GM06990 (cell line): ENCODE results near the gene GAL.
"Not testable (repeated sequence)": the region's sequence is repeated elsewhere in the genome, so short reads cannot be mapped to it uniquely, and the experiment has no call there.

Source experiments
- DNase-seq: peaks from one replicate; pipeline ENCODE4 v3.0.0-alpha.2; 2011; ENCODE audit not compliant: insufficient read length; ENCODE audit errors: extremely low read depth
- H3K27me3 ChIP-seq: replicated peaks from 2 replicates; pipeline ENCODE4 v1.6.0; 2011; ENCODE audit warnings: low read length; ENCODE audit not compliant: control insufficient read depth, insufficient read depth
- H3K36me3 ChIP-seq: 2 replicates; pipeline ENCODE4 v1.5.1; 2011; ENCODE audit warnings: low read length; ENCODE audit not compliant: control insufficient read depth, insufficient read depth
- H3K4me3 ChIP-seq: replicated peaks from 2 replicates; pipeline ENCODE4 v1.5.1; 2011; ENCODE audit warnings: low read depth, mild to moderate bottlenecking, control low read depth, low read length
- CTCF ChIP-seq: IDR thresholded peaks from 2 replicates; pipeline ENCODE4 v1.5.1; 2011; ENCODE audit warnings: low read length, control low read depth, mild to moderate bottlenecking, inconsistent platforms; ENCODE audit not compliant: insufficient read depth, poor library complexity, severe bottlenecking

Gene GAL

GRCh38 chr11:68684385-68685356 is at the start of gene GAL:
Gene GAL (plus strand): TSS chr11:68684544. CDS start chr11:68684924, 380 bp downstream.
- no peak for DNase-seq
- Histone ChIP-seq H3K36me3 (no peaks in the 10 kb centered on the region), H3K27me3 (no peaks in the 10 kb centered on the region; the same call in none of the 2 replicates), H3K4me3 (no peak within 1 kb of the TSS)
- TF ChIP-seq CTCF = no peak

GRCh38 chr11:68634606-68635005 is 49.7 kb upstream of the GAL start:
- H3K36me3 ChIP-seq, H3K4me3 ChIP-seq, H3K27me3 ChIP-seq, DNase-seq: not testable (repeated sequence)

- H3K4me3 ChIP-seq, DNase-seq, H3K36me3 ChIP-seq, H3K27me3 ChIP-seq: not testable (repeated sequence)
Observed at GRCh38 chr11:68635172-68635571, 49.2 kb upstream of the GAL start.

GRCh38 chr11:68635883-68636282 is 48.5 kb upstream of the GAL start:
- not testable (repeated sequence) for H3K36me3 ChIP-seq, H3K27me3 ChIP-seq, H3K4me3 ChIP-seq, DNase-seq

- DNase-seq, H3K4me3 ChIP-seq, H3K27me3 ChIP-seq, H3K36me3 ChIP-seq: not testable (repeated sequence)
Observed at GRCh38 chr11:68639322-68639721, 45.0 kb upstream of the GAL start.

GRCh38 chr11:68641880-68642279 is 42.5 kb upstream of the GAL start:
- H3K4me3 ChIP-seq = no peak overlapping the region
- no peaks in the 10 kb centered on the region for H3K36me3 ChIP-seq
- H3K27me3 ChIP-seq = no peaks in the 10 kb centered on the region; the same call in 1 of the 2 replicates
- TF ChIP-seq CTCF = no peak
- no peak for DNase-seq

GRCh38 chr11:68643585-68643984 is 40.8 kb upstream of the GAL start:
- H3K27me3 ChIP-seq = no peaks in the 10 kb centered on the region; the same call in 1 of the 2 replicates
- TF ChIP-seq CTCF = no peak
- no peaks in the 10 kb centered on the region for H3K36me3 ChIP-seq
- H3K4me3 ChIP-seq = no peak overlapping the region
- no peak for DNase-seq
